Raji (cell line): ENCODE data around the gene USP44.

Source experiments
- POLR2A ChIP-seq: IDR thresholded peaks from 2 replicates; pipeline ENCODE4 v1.6.1; 2011; ENCODE audit warnings: low read depth, low read length, control low read depth; ENCODE audit not compliant: insufficient read depth

The USP44 gene

GRCh38 chr12:95533985-95534384 lies 17.3 kb downstream of the USP44 start:
- no peak for TF ChIP-seq POLR2A

- TF ChIP-seq POLR2A, result no peak
These were observed 18.4 kb downstream of the USP44 start for GRCh38 chr12:95532851-95533250.

GRCh38 chr12:95529693-95530225 lies 21.5 kb downstream of the USP44 start:
- no peak for TF ChIP-seq POLR2A

DNA sequence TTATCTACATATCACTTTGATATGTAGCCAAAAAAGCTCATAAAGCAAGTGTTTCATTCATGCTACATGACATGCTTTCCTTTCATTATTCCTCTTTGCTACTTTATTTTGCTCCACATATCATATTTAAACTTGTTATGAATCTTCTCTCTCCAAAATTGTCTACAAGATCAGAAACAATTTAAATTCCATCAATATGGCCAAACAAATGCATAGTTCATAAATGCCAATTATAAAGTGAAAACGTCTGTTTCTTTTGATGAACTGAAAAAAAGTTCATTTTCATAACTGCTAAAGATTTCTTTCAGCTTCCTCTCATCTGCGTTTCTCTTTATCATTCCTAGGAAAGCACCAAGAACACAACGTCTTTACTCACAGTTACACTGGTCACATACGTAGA lies 22.8 kb downstream of the USP44 start:
- TF ChIP-seq POLR2A, result no peak

DNA sequence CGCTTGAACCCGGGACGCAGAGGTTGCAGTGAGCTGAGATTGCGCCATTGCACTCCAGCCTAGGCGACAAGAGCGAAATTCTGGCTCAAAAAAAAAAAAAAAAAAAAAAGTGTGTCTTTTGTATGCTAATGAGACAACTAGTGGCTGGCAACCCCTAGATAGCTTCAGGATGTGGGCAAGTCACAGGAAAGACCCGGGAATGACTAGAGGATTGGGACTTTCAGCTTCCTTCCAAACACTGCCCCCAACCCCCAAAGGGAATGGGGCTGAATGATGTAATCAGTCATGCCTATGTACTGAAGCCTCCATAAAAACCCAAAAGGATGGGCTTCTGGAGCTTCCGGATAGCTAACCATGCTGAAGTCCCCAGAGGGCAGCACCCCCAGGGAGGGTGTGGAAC lies 28.6 kb downstream of the USP44 start:
- no peak for TF ChIP-seq POLR2A

- no peak for TF ChIP-seq POLR2A
These were observed 30.5 kb downstream of the USP44 start for GRCh38 chr12:95520816-95521215.

- TF ChIP-seq POLR2A, result no peak
These were observed 32.3 kb downstream of the USP44 start for GRCh38 chr12:95518944-95519343.

DNA sequence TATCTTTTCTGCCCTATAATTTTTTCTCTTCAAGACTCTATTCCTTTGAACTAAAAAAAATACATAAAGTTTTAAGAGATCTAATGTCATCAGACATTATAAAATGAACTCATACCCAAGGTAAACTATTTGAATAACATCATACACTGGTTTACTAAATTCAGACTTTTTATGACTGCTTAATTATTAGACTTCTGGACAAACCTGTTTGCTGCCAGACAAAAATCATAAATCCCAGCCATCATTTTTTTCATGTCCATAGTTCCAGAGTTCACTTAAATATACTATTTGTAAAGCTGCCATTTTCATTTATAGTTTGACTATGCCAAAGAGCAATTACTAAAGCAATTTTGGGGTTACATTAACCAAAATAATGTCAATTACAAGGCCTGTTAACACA lies 34.0 kb downstream of the USP44 start:
- TF ChIP-seq POLR2A, result no peak

- no peak for TF ChIP-seq POLR2A
These were observed 34.5 kb downstream of the USP44 start for GRCh38 chr12:95516757-95517156.

- TF ChIP-seq POLR2A, result no peak
These were observed 36.1 kb downstream of the USP44 start for GRCh38 chr12:95515197-95515596.

DNA sequence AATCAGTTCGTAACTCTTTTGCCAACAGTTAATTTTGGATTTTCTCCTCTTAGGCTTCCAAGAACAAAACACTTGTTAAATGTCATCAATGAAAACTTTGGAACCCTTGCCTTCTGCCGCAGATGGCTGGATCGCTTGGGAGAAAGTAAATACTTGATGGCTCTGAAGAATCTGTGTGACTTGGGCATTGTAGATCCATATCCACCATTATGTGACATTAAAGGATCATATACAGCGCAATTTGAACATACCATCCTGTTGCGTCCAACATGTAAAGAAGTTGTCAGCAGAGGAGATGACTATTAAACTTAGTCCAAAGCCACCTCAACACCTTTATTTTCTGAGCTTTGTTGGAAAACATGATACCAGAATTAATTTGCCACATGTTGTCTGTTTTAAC lies 37.7 kb downstream of the USP44 start:
- TF ChIP-seq POLR2A, result no peak

DNA sequence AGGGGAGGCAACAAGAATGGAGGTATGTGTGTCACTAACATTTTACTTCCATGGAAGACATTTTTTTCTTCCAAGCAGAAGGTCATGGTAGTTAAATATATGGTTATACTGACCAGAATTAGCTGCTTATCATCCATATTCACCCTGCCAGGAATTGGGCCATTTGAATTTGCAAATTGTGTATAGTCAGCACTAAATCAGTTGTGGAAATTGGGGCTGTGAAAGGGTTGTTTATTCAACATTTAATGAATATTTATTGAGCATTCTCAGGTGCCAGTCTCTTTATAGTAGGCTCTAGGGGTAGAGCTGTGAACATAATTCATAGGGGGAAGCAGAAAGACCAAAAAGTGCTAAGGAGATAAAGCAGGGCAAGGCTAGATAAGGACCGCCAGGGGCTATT lies 39.3 kb downstream of the USP44 start:
- TF ChIP-seq POLR2A, result no peak

DNA sequence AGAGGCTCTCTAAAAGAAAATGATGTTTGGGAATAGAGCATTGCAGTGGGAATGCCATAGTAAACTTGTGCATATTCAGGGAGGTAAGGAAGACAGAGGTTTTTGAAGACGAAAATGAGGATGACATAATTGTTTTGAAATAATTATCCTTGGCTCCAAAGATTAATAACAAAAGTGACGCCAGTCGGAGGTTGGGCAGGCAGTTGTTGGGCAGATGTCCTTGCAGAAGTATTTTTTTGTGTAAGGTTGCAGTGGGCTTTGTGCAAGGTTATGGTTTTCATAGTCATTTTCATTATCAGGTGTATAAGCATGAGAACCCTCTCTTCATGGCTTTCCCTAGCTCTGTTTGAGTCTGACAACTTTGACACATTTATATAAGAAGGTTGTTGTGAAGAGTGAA lies 42.0 kb downstream of the USP44 start:
- TF ChIP-seq POLR2A, result no peak

DNA sequence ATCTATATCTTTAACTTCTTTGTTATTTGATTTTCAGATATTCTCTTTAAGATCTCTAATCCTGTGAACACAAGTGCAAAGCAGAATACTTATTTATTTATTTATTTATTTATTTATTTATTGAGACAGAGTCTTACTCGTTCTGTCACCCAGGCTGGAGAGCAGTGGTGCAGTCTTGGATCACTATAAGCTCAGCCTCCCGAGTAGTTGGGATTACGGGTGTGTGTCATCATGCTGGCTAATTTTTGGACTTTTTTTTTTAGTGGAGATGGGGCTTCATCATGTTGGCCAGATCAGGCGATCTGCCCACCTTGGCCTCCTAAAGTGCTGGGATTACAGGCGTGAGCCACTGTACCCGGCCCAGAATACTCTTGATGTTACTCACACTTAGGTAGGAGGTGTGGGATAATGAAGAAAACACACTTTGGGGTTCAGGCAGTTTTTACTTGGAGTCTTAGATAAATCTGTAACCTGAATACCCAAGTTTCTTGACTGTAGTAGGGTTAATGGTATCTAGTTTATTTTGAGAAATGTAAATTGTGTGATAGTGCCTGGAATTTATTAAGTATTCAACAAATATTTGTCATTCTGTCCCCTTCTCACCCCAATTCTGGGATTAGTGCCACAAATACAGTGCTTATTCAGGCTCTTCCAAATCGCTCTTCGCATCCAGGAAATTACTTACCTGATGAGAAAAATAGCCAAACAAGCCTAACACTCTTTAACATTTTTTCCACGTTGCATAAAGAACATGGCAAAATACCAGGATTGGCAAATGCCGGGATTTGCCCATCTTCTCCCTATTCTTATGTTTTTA lies 44.4 kb downstream of the USP44 start:
- no peak for TF ChIP-seq POLR2A

- TF ChIP-seq POLR2A, result no peak
These were observed 46.2 kb downstream of the USP44 start for GRCh38 chr12:95505039-95505438.

- no peak for TF ChIP-seq POLR2A
These were observed 47.1 kb downstream of the USP44 start for GRCh38 chr12:95504140-95504539.

GRCh38 chr12:95499772-95500171 lies 51.5 kb downstream of the USP44 start:
- TF ChIP-seq POLR2A, result no peak

DNA sequence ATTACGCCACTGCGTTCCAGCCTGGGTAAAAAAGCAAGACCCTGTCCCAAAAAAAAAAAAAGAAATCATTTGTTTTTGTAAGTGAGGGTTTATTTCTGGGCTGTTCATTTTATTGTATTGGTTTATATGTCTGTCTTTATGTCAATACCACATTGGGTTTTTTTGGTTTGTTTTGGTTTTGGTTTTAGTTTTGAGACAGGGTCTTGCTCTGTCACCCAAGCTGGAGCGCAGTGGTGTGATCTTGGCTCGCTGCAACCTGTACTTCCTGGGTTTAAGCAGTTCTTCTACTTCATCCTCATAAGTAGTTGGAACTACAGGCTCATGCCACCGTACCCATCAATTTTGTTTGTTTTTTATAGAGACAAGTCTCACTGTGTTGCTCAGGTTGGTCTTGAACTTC lies 52.3 kb downstream of the USP44 start:
- TF ChIP-seq POLR2A, result no peak

GRCh38 chr12:95497031-95497430 lies 54.2 kb downstream of the USP44 start:
- TF ChIP-seq POLR2A, result no peak
